ENCODE results near the gene YJEFN3. TPM values are rescaled to one million over a fixed set of nuclear protein-coding genes. Genes with fewer than 3 reads are reported as not detected.

Gene YJEFN3
- total RNA-seq, 1 donor from 2014 or later = 0.52 TPM

GRCh38 chr19:19488875-19489690 is 39.6 kb upstream of the YJEFN3 start:
- peaks cover 8 to 19% (median 14%) of the 10 kb centered on the region in 3 donors for H3K36me3 ChIP-seq (ENCODE audit: control insufficient read depth in 3 of 3, insufficient read depth in 3 of 3, low read length in 3 of 3)
- peak overlapping the region; percentile 46 to 65 (median 46) for H3K4me3 ChIP-seq (ENCODE audit: low read length in 3 of 3)
- peak overlapping the region; percentile 81 for H3K27ac ChIP-seq (ENCODE audit: low read depth, low read length)
- no peaks in the 10 kb centered on the region for H3K9me3 ChIP-seq (ENCODE audit: control insufficient read depth in 3 of 3, low read length in 3 of 3)
- H3K27me3 ChIP-seq (ENCODE audit: control insufficient read depth in 3 of 3, insufficient read depth in 3 of 3, low read length in 3 of 3) = no peaks in the 10 kb centered on the region
- peaks cover 39 to 61% (median 54%) of the 10 kb centered on the region in 3 donors for H3K4me1 ChIP-seq (ENCODE audit: control insufficient read depth in 3 of 3, insufficient read depth in 3 of 3, low read length in 3 of 3)
- peak overlapping the region; percentile 59 to 77 (median 59) for H3K9ac ChIP-seq (ENCODE audit: low read depth in 1 of 3, low read length in 3 of 3)

- Histone ChIP-seq H3K4me1 (ENCODE audit: control insufficient read depth in 3 of 3, insufficient read depth in 3 of 3, low read length in 3 of 3) (peaks cover 37 to 60% (median 55%) of the 10 kb centered on the region in 3 donors), H3K36me3 (ENCODE audit: control insufficient read depth in 3 of 3, insufficient read depth in 3 of 3, low read length in 3 of 3) (peaks cover 15 to 26% (median 22%) of the 10 kb centered on the region in 3 donors)
Measured at GRCh38 chr19:19489804-19490204, 38.9 kb upstream of the YJEFN3 start.

GRCh38 chr19:19490214-19490968 is 38.3 kb upstream of the YJEFN3 start:
- peaks cover 16 to 28% (median 23%) of the 10 kb centered on the region in 3 donors for H3K36me3 ChIP-seq (ENCODE audit: control insufficient read depth in 3 of 3, insufficient read depth in 3 of 3, low read length in 3 of 3)
- no peaks in the 10 kb centered on the region for H3K9me3 ChIP-seq (ENCODE audit: control insufficient read depth in 3 of 3, low read length in 3 of 3)
- peaks cover 31 to 54% (median 49%) of the 10 kb centered on the region in 3 donors for H3K4me1 ChIP-seq (ENCODE audit: control insufficient read depth in 3 of 3, insufficient read depth in 3 of 3, low read length in 3 of 3)
- H3K27ac ChIP-seq (ENCODE audit: low read depth, low read length) = peak overlapping the region; percentile 81
- H3K27me3 ChIP-seq (ENCODE audit: control insufficient read depth in 3 of 3, insufficient read depth in 3 of 3, low read length in 3 of 3) = no peaks in the 10 kb centered on the region
- peak overlapping the region; percentile 25 to 65 (median 63) for H3K4me3 ChIP-seq (ENCODE audit: low read length in 3 of 3)
- peak overlapping the region; percentile 59 to 77 (median 59) for H3K9ac ChIP-seq (ENCODE audit: low read depth in 1 of 3, low read length in 3 of 3)

More at GRCh38 chr19:19489804-19490204, 38.9 kb upstream of the YJEFN3 start:
- peak overlapping the region; percentile 81 for H3K27ac ChIP-seq (ENCODE audit: low read depth, low read length)
- H3K9ac ChIP-seq (ENCODE audit: low read depth in 1 of 3, low read length in 3 of 3) = peak overlapping the region; percentile 59 to 77 (median 59)
- peak overlapping the region; percentile 25 to 65 (median 63) for H3K4me3 ChIP-seq (ENCODE audit: low read length in 3 of 3)
- H3K9me3 ChIP-seq (ENCODE audit: control insufficient read depth in 3 of 3, low read length in 3 of 3) = no peaks in the 10 kb centered on the region
- no peaks in the 10 kb centered on the region for H3K27me3 ChIP-seq (ENCODE audit: control insufficient read depth in 3 of 3, insufficient read depth in 3 of 3, low read length in 3 of 3)

- Histone ChIP-seq H3K36me3 (ENCODE audit: control insufficient read depth in 3 of 3, insufficient read depth in 3 of 3, low read length in 3 of 3) (peaks cover 25 to 36% (median 33%) of the 10 kb centered on the region in 3 donors), H3K4me3 (ENCODE audit: low read length in 3 of 3) (no peak overlapping the region), H3K27ac (ENCODE audit: low read depth, low read length) (no peak overlapping the region), H3K9me3 (ENCODE audit: control insufficient read depth in 3 of 3, low read length in 3 of 3) (no peaks in the 10 kb centered on the region), H3K4me1 (ENCODE audit: control insufficient read depth in 3 of 3, insufficient read depth in 3 of 3, low read length in 3 of 3) (peaks cover 29 to 47% (median 44%) of the 10 kb centered on the region in 3 donors), H3K27me3 (ENCODE audit: control insufficient read depth in 3 of 3, insufficient read depth in 3 of 3, low read length in 3 of 3) (no peaks in the 10 kb centered on the region), H3K9ac (ENCODE audit: low read depth in 1 of 3, low read length in 3 of 3) (peak overlapping the region in 1 of 3 donors; percentile 33)
Measured at GRCh38 chr19:19491321-19492025, 37.2 kb upstream of the YJEFN3 start.

- Histone ChIP-seq H3K4me3 (ENCODE audit: low read length in 3 of 3) (no peak overlapping the region), H3K9me3 (ENCODE audit: control insufficient read depth in 3 of 3, low read length in 3 of 3) (no peaks in the 10 kb centered on the region), H3K4me1 (ENCODE audit: control insufficient read depth in 3 of 3, insufficient read depth in 3 of 3, low read length in 3 of 3) (peaks cover 29 to 42% (median 40%) of the 10 kb centered on the region in 3 donors), H3K27me3 (ENCODE audit: control insufficient read depth in 3 of 3, insufficient read depth in 3 of 3, low read length in 3 of 3) (no peaks in the 10 kb centered on the region), H3K9ac (ENCODE audit: low read depth in 1 of 3, low read length in 3 of 3) (no peak overlapping the region), H3K36me3 (ENCODE audit: control insufficient read depth in 3 of 3, insufficient read depth in 3 of 3, low read length in 3 of 3) (peaks cover 28 to 38% (median 37%) of the 10 kb centered on the region in 3 donors), H3K27ac (ENCODE audit: low read depth, low read length) (no peak overlapping the region)
Measured at GRCh38 chr19:19492026-19492610, 36.6 kb upstream of the YJEFN3 start.

- no peak overlapping the region for H3K27ac ChIP-seq (ENCODE audit: low read depth, low read length)
- H3K4me3 ChIP-seq (ENCODE audit: low read length in 3 of 3) = no peak overlapping the region
- peaks cover 13 to 26% (median 24%) of the 10 kb centered on the region in 3 donors for H3K4me1 ChIP-seq (ENCODE audit: control insufficient read depth in 3 of 3, insufficient read depth in 3 of 3, low read length in 3 of 3)
- no peaks in the 10 kb centered on the region for H3K27me3 ChIP-seq (ENCODE audit: control insufficient read depth in 3 of 3, insufficient read depth in 3 of 3, low read length in 3 of 3)
- peaks cover 42 to 57% (median 49%) of the 10 kb centered on the region in 3 donors for H3K36me3 ChIP-seq (ENCODE audit: control insufficient read depth in 3 of 3, insufficient read depth in 3 of 3, low read length in 3 of 3)
- H3K9ac ChIP-seq (ENCODE audit: low read depth in 1 of 3, low read length in 3 of 3) = no peak overlapping the region
- H3K9me3 ChIP-seq (ENCODE audit: control insufficient read depth in 3 of 3, low read length in 3 of 3) = no peaks in the 10 kb centered on the region
Measured at GRCh38 chr19:19493841-19494546, 34.7 kb upstream of the YJEFN3 start.

- peaks cover 0 to 7% (median 7%) of the 10 kb centered on the region in 3 donors for H3K4me1 ChIP-seq (ENCODE audit: control insufficient read depth in 3 of 3, insufficient read depth in 3 of 3, low read length in 3 of 3)
- peaks cover 59 to 75% (median 66%) of the 10 kb centered on the region in 3 donors for H3K36me3 ChIP-seq (ENCODE audit: control insufficient read depth in 3 of 3, insufficient read depth in 3 of 3, low read length in 3 of 3)
- H3K9me3 ChIP-seq (ENCODE audit: control insufficient read depth in 3 of 3, low read length in 3 of 3) = no peaks in the 10 kb centered on the region
- no peaks in the 10 kb centered on the region for H3K27me3 ChIP-seq (ENCODE audit: control insufficient read depth in 3 of 3, insufficient read depth in 3 of 3, low read length in 3 of 3)
- no peak overlapping the region for H3K4me3 ChIP-seq (ENCODE audit: low read length in 3 of 3)
- no peak overlapping the region for H3K27ac ChIP-seq (ENCODE audit: low read depth, low read length)
- no peak overlapping the region for H3K9ac ChIP-seq (ENCODE audit: low read depth in 1 of 3, low read length in 3 of 3)
Measured at GRCh38 chr19:19495614-19496603, 32.8 kb upstream of the YJEFN3 start.

GRCh38 chr19:19498255-19498991 is 30.3 kb upstream of the YJEFN3 start:
- H3K27ac ChIP-seq (ENCODE audit: low read depth, low read length) = no peak overlapping the region
- H3K4me3 ChIP-seq (ENCODE audit: low read length in 3 of 3) = no peak overlapping the region
- H3K27me3 ChIP-seq (ENCODE audit: control insufficient read depth in 3 of 3, insufficient read depth in 3 of 3, low read length in 3 of 3) = no peaks in the 10 kb centered on the region
- no peaks in the 10 kb centered on the region for H3K9me3 ChIP-seq (ENCODE audit: control insufficient read depth in 3 of 3, low read length in 3 of 3)
- peaks cover 0 to 2% (median 0%) of the 10 kb centered on the region in 3 donors for H3K4me1 ChIP-seq (ENCODE audit: control insufficient read depth in 3 of 3, insufficient read depth in 3 of 3, low read length in 3 of 3)
- peaks cover 70 to 84% (median 80%) of the 10 kb centered on the region in 3 donors for H3K36me3 ChIP-seq (ENCODE audit: control insufficient read depth in 3 of 3, insufficient read depth in 3 of 3, low read length in 3 of 3)
- no peak overlapping the region for H3K9ac ChIP-seq (ENCODE audit: low read depth in 1 of 3, low read length in 3 of 3)

Measured in skeletal muscle tissue (tissue), 4 donors.